Spleen (tissue), 11 donors: ENCODE measurements around the gene PLCB1. TPM values are rescaled to one million over a fixed set of nuclear protein-coding genes. Genes with fewer than 3 reads are reported as not detected.

Experiments
- DNase-seq: peaks from one replicate; pipeline ENCODE4 v3.0.0-alpha.2; 2020
- H3K27ac ChIP-seq, 8 donors: fragments of 200-600 bp; sonication (generic) in 7 of 8; 1 replicate in 4 of 8; 2 replicates in 4 of 8; pipeline versions ENCODE4 v1.5.0 to v1.8.0; 2016 to 2021; ENCODE audit warnings: inconsistent platforms in 4 of 8, mild to moderate bottlenecking in 4 of 8, moderate library complexity in 1 of 8
- H3K27me3 ChIP-seq, 7 donors: fragments of 200-600 bp; sonication (generic) in 6 of 7; replicated peaks in 1 of 7; 1 replicate in 4 of 7; 2 replicates in 3 of 7; pipeline versions ENCODE4 v1.5.0 to v1.8.0; 2016 to 2021; ENCODE audit warnings: inconsistent platforms in 3 of 7, mild to moderate bottlenecking in 1 of 7
- H3K36me3 ChIP-seq, 6 donors: fragments of 200-600 bp; sonication (generic) in 5 of 6; 1 replicate in 4 of 6; 2 replicates in 2 of 6; pipeline versions ENCODE4 v1.5.0 to v1.8.0; 2016 to 2021; ENCODE audit warnings: inconsistent platforms in 2 of 6
- H3K4me1 ChIP-seq, 6 donors: fragments of 200-600 bp; sonication (generic) in 5 of 6; 1 replicate in 3 of 6; 2 replicates in 3 of 6; pipeline versions ENCODE4 v1.5.0 to v1.8.0; 2016 to 2021; ENCODE audit warnings: inconsistent platforms in 3 of 6
- H3K4me3 ChIP-seq, 8 donors: fragments of 200-600 bp; sonication (generic) in 7 of 8; 1 replicate in 4 of 8; 2 replicates in 4 of 8; pipeline versions ENCODE4 v1.5.0 to v1.8.0; 2016 to 2021; ENCODE audit warnings: inconsistent platforms in 4 of 8, mild to moderate bottlenecking in 4 of 8, moderate library complexity in 2 of 8
- H3K9me3 ChIP-seq, 8 donors: fragments of 200-600 bp; sonication (generic) in 7 of 8; 1 replicate in 4 of 8; 2 replicates in 4 of 8; pipeline versions ENCODE4 v1.5.0 to v1.8.0; 2016 to 2021; ENCODE audit warnings: inconsistent platforms in 4 of 8
- POLR2A ChIP-seq, 3 donors: fragments of 450-650 bp; IDR thresholded peaks; one replicate each; pipeline ENCODE4 v1.5.1; 2017; ENCODE audit warnings: antibody characterized with exemption in 3 of 3, mild to moderate bottlenecking in 1 of 3
- POLR2AphosphoS5 ChIP-seq, 3 donors: sonication (generic); formaldehyde crosslinking; IDR thresholded peaks; one replicate each; pipeline ENCODE4 v1.5.1; 2017; ENCODE audit warnings: antibody characterized with exemption in 3 of 3
- WGBS, 5 donors: extraction: QIAGEN DNeasy Blood & Tissue Kit in 3 of 5; methylation state at CpG; one replicate each; pipeline versions ENCODE4 v1.1.5 to v1.1.7; 2013 to 2018; 5-methylcytosine and 5-hydroxymethylcytosine counted together
- intact Hi-C: fragments of 100-400 bp; cut with DNase I; formaldehyde crosslinking; loops from one replicate; pipeline ENCODE4 v1.15.0; 2023; ENCODE audit warnings: low total_unique reads
- polyA plus RNA-seq, 3 donors: library from polyadenylated mRNA; stranded (reverse); fragments of 200-250 nt; gene quantifications; one replicate each; pipeline ENCODE4 v1.2.1, GENCODE V29; 2013
- total RNA-seq, 7 donors: library from RNA; depleted of rRNA in 3 of 7; stranded (reverse); fragments of >200 nt in 3 of 7; fragmentation: NEBNext Ultra II Directional in 4 of 7; extraction: Animal tissue kit (Norgen Biotek cat#: 25700) in 4 of 7; gene quantifications; one replicate each; pipeline versions ENCODE4 v1.1.0 to v1.2.1, GENCODE V29; 2016 to 2021
- TF ChIP-seq, protein P1 (sequence below), 11 experiments: fragments of 200-600 bp in 7 of 11; fragments of 450-650 bp in 4 of 11; sonication (generic) in 4 of 11; IDR thresholded peaks in 8 of 11; conservative IDR thresholded peaks in 3 of 11; 1 replicate in 7 of 11; 2 replicates in 4 of 11; pipeline versions ENCODE4 v1.4.0 to v1.8.0; 2016 to 2021; ENCODE audit warnings: antibody characterized with exemption in 11 of 11, inconsistent platforms in 4 of 11, mild to moderate bottlenecking in 1 of 11
- donor health status: healthy with polysubstance abuse.
- donor health status: DM: no; HTN: no; CAD: no; lungs with moderate emphysema.
- donor health status: DM: no; HTN: no; CAD: no.
- donor health status: Bipolar disorder and iron deficiency.
- donor health status: healthy.
- donor health status: DM: no; HTN: no; CAD: no.
- donor health status: DM: yes; HTN: yes; CAD: no.

Gene PLCB1
- total and polyA plus RNA-seq, 10 donors, result 1.0 to 33.7 (median 16.2) TPM

- WGBS, 5 donors, result 85 to 93% (median 87%) methylated on average over 7 of the region's 7 CpGs
- H3K9me3 ChIP-seq, result peaks cover 0 to 16% (median 10%) of the 10 kb centered on the region in 8 donors
- no peaks in the 10 kb centered on the region for H3K4me1 ChIP-seq
- DNase-seq, result no peak
- no peaks in the 10 kb centered on the region for H3K36me3 ChIP-seq
- H3K27ac ChIP-seq, result no peak overlapping the region
- TF ChIP-seq POLR2A (IDR thresholded peaks at IDR 0.05) (no peak), POLR2AphosphoS5 (IDR thresholded peaks at IDR 0.05) (no peak)
- TF ChIP-seq, protein P1, sequence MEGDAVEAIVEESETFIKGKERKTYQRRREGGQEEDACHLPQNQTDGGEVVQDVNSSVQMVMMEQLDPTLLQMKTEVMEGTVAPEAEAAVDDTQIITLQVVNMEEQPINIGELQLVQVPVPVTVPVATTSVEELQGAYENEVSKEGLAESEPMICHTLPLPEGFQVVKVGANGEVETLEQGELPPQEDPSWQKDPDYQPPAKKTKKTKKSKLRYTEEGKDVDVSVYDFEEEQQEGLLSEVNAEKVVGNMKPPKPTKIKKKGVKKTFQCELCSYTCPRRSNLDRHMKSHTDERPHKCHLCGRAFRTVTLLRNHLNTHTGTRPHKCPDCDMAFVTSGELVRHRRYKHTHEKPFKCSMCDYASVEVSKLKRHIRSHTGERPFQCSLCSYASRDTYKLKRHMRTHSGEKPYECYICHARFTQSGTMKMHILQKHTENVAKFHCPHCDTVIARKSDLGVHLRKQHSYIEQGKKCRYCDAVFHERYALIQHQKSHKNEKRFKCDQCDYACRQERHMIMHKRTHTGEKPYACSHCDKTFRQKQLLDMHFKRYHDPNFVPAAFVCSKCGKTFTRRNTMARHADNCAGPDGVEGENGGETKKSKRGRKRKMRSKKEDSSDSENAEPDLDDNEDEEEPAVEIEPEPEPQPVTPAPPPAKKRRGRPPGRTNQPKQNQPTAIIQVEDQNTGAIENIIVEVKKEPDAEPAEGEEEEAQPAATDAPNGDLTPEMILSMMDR (IDR thresholded peaks at IDR 0.05 in 8 of 11, conservative IDR thresholded peaks at IDR 0.05 in 3 of 11), result no peak
- no peaks in the 10 kb centered on the region for H3K27me3 ChIP-seq
- intact Hi-C loops, result no loop called here
- no peak overlapping the region for H3K4me3 ChIP-seq
Measured at GRCh38 chr20:8190043-8190880, 58.2 kb downstream of the PLCB1 start.

DNA sequence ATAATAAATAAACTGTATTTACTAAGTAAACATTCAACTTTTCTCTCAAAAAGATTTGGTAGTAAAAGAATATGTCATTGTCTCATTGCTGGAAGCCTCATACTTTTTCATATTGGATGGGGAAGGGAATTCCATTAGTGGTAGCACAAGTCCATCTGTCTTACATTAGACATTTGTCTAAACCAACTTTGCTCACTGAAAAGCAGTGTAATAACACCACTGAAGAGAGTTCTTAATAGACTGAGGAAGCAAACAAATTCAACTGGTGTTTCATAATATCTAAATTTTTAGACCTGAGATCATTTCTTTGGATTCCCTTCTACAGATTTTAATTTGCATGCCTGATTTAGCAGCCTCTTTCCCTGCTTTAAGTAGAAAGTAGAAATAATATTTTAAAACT is 62.7 kb downstream of the PLCB1 start:
- intact Hi-C loops, result no loop called here
- TF ChIP-seq POLR2AphosphoS5 (IDR thresholded peaks at IDR 0.05) (no peak), POLR2A (IDR thresholded peaks at IDR 0.05) (no peak)
- TF ChIP-seq, protein P1 (IDR thresholded peaks at IDR 0.05 in 8 of 11, conservative IDR thresholded peaks at IDR 0.05 in 3 of 11), result no peak
- H3K9me3 ChIP-seq, result peaks cover 0 to 16% (median 12%) of the 10 kb centered on the region in 8 donors

DNA sequence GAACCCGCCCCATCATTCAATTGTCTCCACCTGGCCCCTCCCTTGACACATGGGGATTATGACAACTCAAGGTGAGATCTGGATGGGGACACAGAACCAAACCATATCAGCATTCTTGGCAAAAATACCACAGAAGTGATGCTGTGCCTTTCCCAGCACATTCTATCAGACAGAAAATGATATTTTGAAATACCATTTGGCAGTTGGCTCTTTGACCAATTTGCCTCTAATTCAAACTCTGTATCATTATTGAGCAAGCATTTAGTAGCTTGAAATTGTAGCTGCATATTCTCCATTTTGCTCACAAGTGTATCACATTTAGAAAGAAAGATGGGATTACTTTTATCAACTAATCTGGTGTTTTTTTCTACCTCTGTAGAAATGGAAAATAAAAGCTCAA is 64.0 kb downstream of the PLCB1 start:
- intact Hi-C loops, result no loop called here
- H3K4me3 ChIP-seq, result no peak overlapping the region
- H3K4me1 ChIP-seq, result no peaks in the 10 kb centered on the region
- no peak for DNase-seq
- no peaks in the 10 kb centered on the region for H3K27me3 ChIP-seq
- peaks cover 0 to 16% (median 12%) of the 10 kb centered on the region in 8 donors for H3K9me3 ChIP-seq
- TF ChIP-seq POLR2A (IDR thresholded peaks at IDR 0.05), result no peak
- no peak for TF ChIP-seq POLR2AphosphoS5 (IDR thresholded peaks at IDR 0.05)
- TF ChIP-seq, protein P1 (IDR thresholded peaks at IDR 0.05 in 8 of 11, conservative IDR thresholded peaks at IDR 0.05 in 3 of 11), result no peak
- no peaks in the 10 kb centered on the region for H3K36me3 ChIP-seq
- no peak overlapping the region for H3K27ac ChIP-seq
- 73 to 100% (median 88%) methylated on average over 1 of the region's 1 CpG for WGBS, 5 donors

More for the DNA sequence above, 62.7 kb downstream of the PLCB1 start:
- Histone ChIP-seq H3K27ac (no peak overlapping the region), H3K36me3 (no peaks in the 10 kb centered on the region), H3K4me3 (no peak overlapping the region), H3K4me1 (no peaks in the 10 kb centered on the region), H3K27me3 (no peaks in the 10 kb centered on the region)
- DNase-seq, result no peak

DNA sequence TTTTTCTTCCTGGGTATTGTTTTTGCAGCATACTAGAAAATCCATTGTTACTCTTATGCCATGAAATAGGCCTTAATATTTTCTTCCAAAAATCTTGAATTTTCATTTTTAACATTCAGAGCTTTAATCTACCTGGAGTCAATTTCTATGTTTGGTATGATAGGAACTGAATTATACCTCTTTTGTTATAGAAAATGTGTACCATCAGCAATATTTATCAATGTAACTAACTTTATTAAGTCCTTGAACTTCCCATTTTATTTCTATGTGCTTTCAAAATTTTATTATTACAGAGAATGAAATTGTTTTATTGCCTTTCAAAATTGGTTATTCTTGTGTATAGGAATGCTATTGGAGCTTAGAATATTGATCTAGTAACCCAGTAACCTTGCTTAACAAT is 68.2 kb downstream of the PLCB1 start:
- Histone ChIP-seq H3K9me3 (peaks cover 0 to 3% (median 0%) of the 10 kb centered on the region in 8 donors), H3K36me3 (no peaks in the 10 kb centered on the region), H3K27ac (no peak overlapping the region), H3K4me3 (no peak overlapping the region), H3K27me3 (no peaks in the 10 kb centered on the region), H3K4me1 (no peaks in the 10 kb centered on the region)
- DNase-seq, result no peak
- TF ChIP-seq POLR2AphosphoS5 (IDR thresholded peaks at IDR 0.05), result no peak
- TF ChIP-seq, protein P1 (IDR thresholded peaks at IDR 0.05 in 8 of 11, conservative IDR thresholded peaks at IDR 0.05 in 3 of 11), result no peak
- no peak for TF ChIP-seq POLR2A (IDR thresholded peaks at IDR 0.05)
- intact Hi-C loops, result no loop called here
